ENCODE data around the gene NACC2. TPM values are rescaled to one million over a fixed set of nuclear protein-coding genes. Genes with fewer than 3 reads are reported as not detected.
A peak's percentile ranks its signal among the peaks of the same experiment; 100 is the strongest.

Gene NACC2
- total and polyA plus RNA-seq, 2 experiments from 2014 or later: 3.8 to 20.8 TPM

DNA sequence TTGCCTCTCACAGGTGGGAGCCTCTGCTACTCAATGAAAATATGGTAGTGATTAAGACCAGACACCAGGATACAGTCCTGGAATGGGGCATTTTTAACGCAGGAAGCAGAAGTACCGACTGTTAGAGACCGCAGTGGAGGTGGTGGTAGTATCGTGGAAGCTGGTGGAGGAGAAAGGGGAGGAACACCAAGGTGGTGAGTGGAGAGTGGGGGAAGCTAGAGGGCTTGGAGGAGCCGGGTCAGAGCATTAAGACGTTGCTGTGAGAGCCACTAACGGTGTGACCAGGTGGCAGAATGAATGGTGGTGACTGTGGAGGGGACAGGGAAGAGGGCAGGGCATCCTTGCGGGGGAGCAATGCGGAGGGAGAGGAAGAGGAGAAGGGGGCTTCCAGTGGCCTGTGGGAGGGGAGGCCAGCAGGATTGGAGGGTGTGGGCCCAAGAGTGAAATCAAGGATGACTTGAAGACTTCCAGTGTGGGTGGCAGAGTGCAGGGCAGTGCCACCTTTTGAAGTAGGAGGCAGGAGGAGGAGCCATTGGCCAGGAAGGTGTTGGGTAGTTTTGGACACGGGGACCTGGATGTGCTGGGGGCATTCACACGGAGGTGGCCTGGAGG is 132.3 kb downstream of the NACC2 start:
- Histone ChIP-seq H3K36me3 (ENCODE audit: insufficient read depth) (no peaks in the 10 kb centered on the region), H3K79me2 (replicated peaks; ENCODE audit: insufficient read depth) (peaks cover 29% of the 10 kb centered on the region), H4K20me1 (replicated peaks; ENCODE audit: insufficient read depth) (peaks cover 15% of the 10 kb centered on the region), H3K27ac (ENCODE audit: low read depth) (no peak overlapping the region), H3K4me1 (ENCODE audit: insufficient read depth) (peaks cover 7% of the 10 kb centered on the region; the same call in 1 of the 2 replicates), H3F3A (replicated peaks; ENCODE audit: low read depth) (peaks cover 9% of the 10 kb centered on the region; the same call in 1 of the 2 replicates), H3K9me2 (ENCODE audit: insufficient read depth) (no peaks in the 10 kb centered on the region), H3K4me3 (no peak overlapping the region), H3K4me2 (no peak overlapping the region), H2AFZ (no peak overlapping the region), H3K27me3 (ENCODE audit: insufficient read depth) (no peaks in the 10 kb centered on the region)
- TF ChIP-seq ZNF331 (CRISPR knock-in tag; IDR thresholded peaks at IDR 0.05; ENCODE audit: low read depth) (no peak), REST (IDR thresholded peaks at IDR 0.05; ENCODE audit: unreplicated experiment) (no peak), ETS1 (IDR thresholded peaks at IDR 0.05) (no peak), EZH2phosphoT487 (IDR thresholded peaks at IDR 0.05; ENCODE audit: unreplicated experiment) (no peak), EZH2 (IDR thresholded peaks at IDR 0.05; ENCODE audit: low read depth, unreplicated experiment) (no peak), CREB1 (CRISPR knock-in tag; IDR thresholded peaks at IDR 0.05; ENCODE audit: low read depth) (no peak), NANOG (IDR thresholded peaks at IDR 0.05; ENCODE audit: borderline replicate concordance) (no peak), ZNF114 (CRISPR knock-in tag; IDR thresholded peaks at IDR 0.05) (no peak)
- TF ChIP-seq, protein P1, sequence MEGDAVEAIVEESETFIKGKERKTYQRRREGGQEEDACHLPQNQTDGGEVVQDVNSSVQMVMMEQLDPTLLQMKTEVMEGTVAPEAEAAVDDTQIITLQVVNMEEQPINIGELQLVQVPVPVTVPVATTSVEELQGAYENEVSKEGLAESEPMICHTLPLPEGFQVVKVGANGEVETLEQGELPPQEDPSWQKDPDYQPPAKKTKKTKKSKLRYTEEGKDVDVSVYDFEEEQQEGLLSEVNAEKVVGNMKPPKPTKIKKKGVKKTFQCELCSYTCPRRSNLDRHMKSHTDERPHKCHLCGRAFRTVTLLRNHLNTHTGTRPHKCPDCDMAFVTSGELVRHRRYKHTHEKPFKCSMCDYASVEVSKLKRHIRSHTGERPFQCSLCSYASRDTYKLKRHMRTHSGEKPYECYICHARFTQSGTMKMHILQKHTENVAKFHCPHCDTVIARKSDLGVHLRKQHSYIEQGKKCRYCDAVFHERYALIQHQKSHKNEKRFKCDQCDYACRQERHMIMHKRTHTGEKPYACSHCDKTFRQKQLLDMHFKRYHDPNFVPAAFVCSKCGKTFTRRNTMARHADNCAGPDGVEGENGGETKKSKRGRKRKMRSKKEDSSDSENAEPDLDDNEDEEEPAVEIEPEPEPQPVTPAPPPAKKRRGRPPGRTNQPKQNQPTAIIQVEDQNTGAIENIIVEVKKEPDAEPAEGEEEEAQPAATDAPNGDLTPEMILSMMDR (conservative IDR thresholded peaks at IDR 0.05; ENCODE audit: low read depth in 2 of 2): no peak
- TF ChIP-seq, protein P2, sequence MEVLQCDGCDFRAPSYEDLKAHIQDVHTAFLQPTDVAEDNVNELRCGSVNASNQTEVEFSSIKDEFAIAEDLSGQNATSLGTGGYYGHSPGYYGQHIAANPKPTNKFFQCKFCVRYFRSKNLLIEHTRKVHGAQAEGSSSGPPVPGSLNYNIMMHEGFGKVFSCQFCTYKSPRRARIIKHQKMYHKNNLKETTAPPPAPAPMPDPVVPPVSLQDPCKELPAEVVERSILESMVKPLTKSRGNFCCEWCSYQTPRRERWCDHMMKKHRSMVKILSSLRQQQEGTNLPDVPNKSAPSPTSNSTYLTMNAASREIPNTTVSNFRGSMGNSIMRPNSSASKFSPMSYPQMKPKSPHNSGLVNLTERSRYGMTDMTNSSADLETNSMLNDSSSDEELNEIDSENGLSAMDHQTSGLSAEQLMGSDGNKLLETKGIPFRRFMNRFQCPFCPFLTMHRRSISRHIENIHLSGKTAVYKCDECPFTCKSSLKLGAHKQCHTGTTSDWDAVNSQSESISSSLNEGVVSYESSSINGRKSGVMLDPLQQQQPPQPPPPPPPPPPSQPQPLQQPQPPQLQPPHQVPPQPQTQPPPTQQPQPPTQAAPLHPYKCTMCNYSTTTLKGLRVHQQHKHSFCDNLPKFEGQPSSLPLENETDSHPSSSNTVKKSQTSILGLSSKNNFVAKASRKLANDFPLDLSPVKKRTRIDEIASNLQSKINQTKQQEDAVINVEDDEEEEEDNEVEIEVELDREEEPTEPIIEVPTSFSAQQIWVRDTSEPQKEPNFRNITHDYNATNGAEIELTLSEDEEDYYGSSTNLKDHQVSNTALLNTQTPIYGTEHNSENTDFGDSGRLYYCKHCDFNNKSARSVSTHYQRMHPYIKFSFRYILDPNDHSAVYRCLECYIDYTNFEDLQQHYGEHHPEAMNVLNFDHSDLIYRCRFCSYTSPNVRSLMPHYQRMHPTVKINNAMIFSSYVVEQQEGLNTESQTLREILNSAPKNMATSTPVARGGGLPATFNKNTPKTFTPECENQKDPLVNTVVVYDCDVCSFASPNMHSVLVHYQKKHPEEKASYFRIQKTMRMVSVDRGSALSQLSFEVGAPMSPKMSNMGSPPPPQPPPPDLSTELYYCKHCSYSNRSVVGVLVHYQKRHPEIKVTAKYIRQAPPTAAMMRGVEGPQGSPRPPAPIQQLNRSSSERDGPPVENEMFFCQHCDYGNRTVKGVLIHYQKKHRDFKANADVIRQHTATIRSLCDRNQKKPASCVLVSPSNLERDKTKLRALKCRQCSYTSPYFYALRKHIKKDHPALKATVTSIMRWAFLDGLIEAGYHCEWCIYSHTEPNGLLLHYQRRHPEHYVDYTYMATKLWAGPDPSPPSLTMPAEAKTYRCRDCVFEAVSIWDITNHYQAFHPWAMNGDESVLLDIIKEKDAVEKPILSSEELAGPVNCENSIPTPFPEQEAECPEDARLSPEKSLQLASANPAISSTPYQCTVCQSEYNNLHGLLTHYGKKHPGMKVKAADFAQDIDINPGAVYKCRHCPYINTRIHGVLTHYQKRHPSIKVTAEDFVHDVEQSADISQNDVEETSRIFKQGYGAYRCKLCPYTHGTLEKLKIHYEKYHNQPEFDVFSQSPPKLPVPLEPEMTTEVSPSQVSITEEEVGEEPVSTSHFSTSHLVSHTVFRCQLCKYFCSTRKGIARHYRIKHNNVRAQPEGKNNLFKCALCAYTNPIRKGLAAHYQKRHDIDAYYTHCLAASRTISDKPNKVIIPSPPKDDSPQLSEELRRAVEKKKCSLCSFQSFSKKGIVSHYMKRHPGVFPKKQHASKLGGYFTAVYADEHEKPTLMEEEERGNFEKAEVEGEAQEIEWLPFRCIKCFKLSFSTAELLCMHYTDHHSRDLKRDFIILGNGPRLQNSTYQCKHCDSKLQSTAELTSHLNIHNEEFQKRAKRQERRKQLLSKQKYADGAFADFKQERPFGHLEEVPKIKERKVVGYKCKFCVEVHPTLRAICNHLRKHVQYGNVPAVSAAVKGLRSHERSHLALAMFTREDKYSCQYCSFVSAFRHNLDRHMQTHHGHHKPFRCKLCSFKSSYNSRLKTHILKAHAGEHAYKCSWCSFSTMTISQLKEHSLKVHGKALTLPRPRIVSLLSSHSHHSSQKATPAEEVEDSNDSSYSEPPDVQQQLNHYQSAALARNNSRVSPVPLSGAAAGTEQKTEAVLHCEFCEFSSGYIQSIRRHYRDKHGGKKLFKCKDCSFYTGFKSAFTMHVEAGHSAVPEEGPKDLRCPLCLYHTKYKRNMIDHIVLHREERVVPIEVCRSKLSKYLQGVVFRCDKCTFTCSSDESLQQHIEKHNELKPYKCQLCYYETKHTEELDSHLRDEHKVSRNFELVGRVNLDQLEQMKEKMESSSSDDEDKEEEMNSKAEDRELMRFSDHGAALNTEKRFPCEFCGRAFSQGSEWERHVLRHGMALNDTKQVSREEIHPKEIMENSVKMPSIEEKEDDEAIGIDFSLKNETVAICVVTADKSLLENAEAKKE (CRISPR knock-in tag; IDR thresholded peaks at IDR 0.05): no peak
- H3K36me3 Mint-ChIP-seq (ENCODE audit: low read depth): no peaks in the 10 kb centered on the region
- no peak overlapping the region for H3K27ac Mint-ChIP-seq
- DNase-seq (ENCODE audit: low spot score) (no peak), ATAC-seq (no peak)
- peak overlapping the region; percentile 77; the same call in 2 of the 3 replicates for H3K4me3 Mint-ChIP-seq
- no peaks in the 10 kb centered on the region for H3K9me3 Mint-ChIP-seq
- peaks cover 17% of the 10 kb centered on the region for H3K27me3 Mint-ChIP-seq (ENCODE audit: insufficient read depth, low read depth, poor library complexity)
- H3K4me1 Mint-ChIP-seq: peaks cover 27% of the 10 kb centered on the region
